ENCODE measurements around the gene GAB2. TPM values are rescaled to one million over a fixed set of nuclear protein-coding genes. Genes with fewer than 3 reads are reported as not detected.

GAB2 gene
- total and polyA plus RNA-seq, 2 of the 4 experiments (the other 2 are of a cell fraction) = 3.3 to 5.9 TPM

GRCh38 chr11:78441956-78442355 is 24.3 kb upstream of the GAB2 start:
- Histone ChIP-seq H2BK120ac (ENCODE audit: low read depth, low read length) (no peak overlapping the region), H3K9me3 (ENCODE audit: control insufficient read depth, insufficient read depth, low read length) (no peaks in the 10 kb centered on the region), H3K27ac (ENCODE audit: insufficient read depth, low read length) (no peak overlapping the region), H2AFZ (replicated peaks; ENCODE audit: low read length, poor library complexity) (no peak overlapping the region), H3K56ac (ENCODE audit: extremely low read depth, insufficient read depth, low read length) (no peak overlapping the region), H2AK9ac (replicated peaks; ENCODE audit: low read depth, low read length, poor library complexity) (no peak overlapping the region), H3K36me3 (ENCODE audit: control insufficient read depth, insufficient read depth, low read length) (peaks cover 5% of the 10 kb centered on the region; the same call in 1 of the 2 replicates), H2BK20ac (ENCODE audit: low read depth, low read length) (no peak overlapping the region), H4K20me1 (ENCODE audit: insufficient read depth, low read length) (no peaks in the 10 kb centered on the region), H3K4me2 (ENCODE audit: low read depth, low read length) (no peak overlapping the region), H2AK5ac (ENCODE audit: low read depth, low read length) (no peak overlapping the region), H2BK5ac (ENCODE audit: low read depth, low read length, poor library complexity, severe bottlenecking) (no peak overlapping the region), H3K79me1 (ENCODE audit: low read depth in 1 of 2, low read length in 2 of 2) (no peaks in the 10 kb centered on the region), H4K8ac (ENCODE audit: low read depth in 2 of 2, low read length in 2 of 2) (no peak overlapping the region), H3K14ac (replicated peaks; ENCODE audit: low read depth, low read length) (no peak overlapping the region), H3K9me1 (ENCODE audit: insufficient read depth, low read length) (no peaks in the 10 kb centered on the region), H3K9ac (ENCODE audit: low read depth, low read length) (no peak overlapping the region), H2BK15ac (ENCODE audit: low read depth, low read length) (no peak overlapping the region), H3K4ac (ENCODE audit: low read depth, low read length) (no peak overlapping the region), H3K4me3 (ENCODE audit: insufficient read depth, low read depth, low read length) (no peak overlapping the region), H4K91ac (ENCODE audit: insufficient read depth, low read depth, low read length) (no peak overlapping the region), H4K5ac (ENCODE audit: low read depth, low read length) (no peak overlapping the region), H3K18ac (ENCODE audit: low read depth, low read length) (no peak overlapping the region), H3K4me1 (ENCODE audit: control insufficient read depth, insufficient read depth, low read length) (no peaks in the 10 kb centered on the region), H3K27me3 (ENCODE audit: control insufficient read depth, insufficient read depth, low read length) (no peaks in the 10 kb centered on the region), H3K23ac (ENCODE audit: low read depth, low read length) (no peak overlapping the region)
- BruUV-seq (replicated peaks) = no TSS peak
- in situ Hi-C loops (cut with MboI; ENCODE audit: low sequenced_read_pairs) = no loop called here
- WGBS, 2 experiments (ENCODE audit: extremely low coverage in 2 of 2, insufficient read length in 1 of 2) = no CpG with 5 or more reads among the region's 4 CpGs
- CTCF ChIA-PET = no interaction called here
- TF ChIP-seq CTCF (conservative IDR thresholded peaks at IDR 0.05; ENCODE audit: low read depth, low read length) (no peak), BHLHE40 (IDR thresholded peaks at IDR 0.05; ENCODE audit: low read depth, low read length) (no peak)
- intact Hi-C loops (cut with micrococcal nuclease) = no loop called here
- ATAC-seq (ENCODE audit: low read depth) (no peak), DNase-seq (no peak)
- dilution Hi-C loops (cut with HindIII; ENCODE audit: low sequenced_read_pairs, unreplicated experiment) = no loop called here
- POLR2A ChIA-PET (ENCODE audit: unreplicated experiment) = no interaction called here

Measured in IMR-90 (cell line).